Activated T-cell treated with anti-CD3 and anti-CD28 coated beads, Interleukin-2, amount 50 U/mL, for 4 hours (primary cell): ENCODE data around the gene TBC1D2B. TPM values are rescaled to one million over a fixed set of nuclear protein-coding genes. Genes with fewer than 3 reads are reported as not detected.

Source experiments
- ATAC-seq, 2 donors: fragments of 200-7000 bp; cut with Tn5 transposase; one replicate each; pipeline ENCODE4 v1.10.0; 2021
- DNase-seq: peaks from one replicate; pipeline ENCODE4 v3.0.0-alpha.2; 2020
- H3K27me3 Mint-ChIP-seq: one replicate; pipeline ENCODE4 v1.8.0; 2021; ENCODE audit warnings: low read depth, mixed read lengths
- H3K36me3 Mint-ChIP-seq: one replicate; pipeline ENCODE4 v1.8.0; 2022; ENCODE audit warnings: mixed read lengths; ENCODE audit not compliant: insufficient read depth
- H3K4me1 Mint-ChIP-seq: one replicate; pipeline ENCODE4 v1.8.0; 2021; ENCODE audit warnings: low read depth, mixed read lengths
- H3K4me3 Mint-ChIP-seq: one replicate; pipeline ENCODE4 v1.8.0; 2021; ENCODE audit warnings: mild to moderate bottlenecking, moderate library complexity, mixed read lengths
- H3K9me3 Mint-ChIP-seq: one replicate; pipeline ENCODE4 v1.8.0; 2021; ENCODE audit warnings: mixed read lengths
- total RNA-seq, 3 donors: library from RNA; stranded (reverse); gene quantifications; one replicate each; pipeline ENCODE4 v1.2.1, GENCODE V29; 2021

TBC1D2B gene
- total RNA-seq, 3 donors from 2014 or later: 22.8 to 24.9 (median 24.0) TPM

DNA sequence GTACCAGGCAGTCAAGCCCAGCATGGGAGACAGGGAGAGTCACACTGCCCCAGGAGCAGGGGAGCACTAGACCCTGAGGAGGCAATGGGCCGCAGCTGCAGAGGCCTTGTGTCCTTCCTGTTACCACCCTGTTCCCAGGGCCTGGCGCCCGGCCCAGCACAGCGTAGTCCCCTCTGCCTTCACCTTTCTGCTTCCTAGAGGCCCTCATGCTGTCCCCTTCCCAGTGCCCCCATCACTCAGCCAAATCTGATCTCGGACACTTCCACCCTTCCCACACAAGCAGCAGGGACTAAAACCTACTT, 6.9 kb upstream of the TBC1D2B start:
- Mint-ChIP-seq H3K36me3 (no peaks in the 10 kb centered on the region), H3K4me1 (peaks cover 5% of the 10 kb centered on the region), H3K27me3 (no peaks in the 10 kb centered on the region), H3K4me3 (no peak overlapping the region), H3K9me3 (no peaks in the 10 kb centered on the region)
- DNase-seq (no peak), ATAC-seq (no peak)

GRCh38 chr15:78083687-78084448, 6.4 kb upstream of the TBC1D2B start:
- DNase-seq (no peak), ATAC-seq (no peak)
- H3K9me3 Mint-ChIP-seq: no peaks in the 10 kb centered on the region
- no peak overlapping the region for H3K4me3 Mint-ChIP-seq
- H3K36me3 Mint-ChIP-seq: no peaks in the 10 kb centered on the region
- H3K27me3 Mint-ChIP-seq: no peaks in the 10 kb centered on the region
- peaks cover 5% of the 10 kb centered on the region for H3K4me1 Mint-ChIP-seq

DNA sequence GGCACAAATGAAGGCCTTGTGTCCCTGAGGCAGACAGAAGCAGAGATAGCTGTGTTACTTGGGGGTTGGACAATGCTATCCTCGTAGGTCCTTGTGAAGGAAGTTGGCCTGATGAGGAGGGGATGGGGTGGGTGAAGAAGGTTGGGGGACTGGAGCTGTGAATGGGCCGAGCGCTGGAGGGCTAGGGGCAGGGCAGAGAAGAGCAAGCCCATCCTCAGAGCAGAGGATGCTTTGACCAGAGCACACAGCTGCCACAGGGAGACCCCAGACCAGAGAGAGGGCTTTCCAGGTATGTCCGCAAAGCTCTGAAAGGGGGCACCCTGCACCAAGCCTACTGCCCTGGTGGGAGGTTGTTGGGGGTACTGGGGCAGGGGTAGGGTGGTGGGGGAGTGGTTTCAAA, 5.7 kb upstream of the TBC1D2B start:
- ATAC-seq: no peak
- Mint-ChIP-seq H3K36me3 (no peaks in the 10 kb centered on the region), H3K4me3 (no peak overlapping the region), H3K27me3 (no peaks in the 10 kb centered on the region), H3K9me3 (no peaks in the 10 kb centered on the region), H3K4me1 (peaks cover 6% of the 10 kb centered on the region)
- DNase-seq: no peak

GRCh38 chr15:78082743-78083110, 5.2 kb upstream of the TBC1D2B start:
- H3K4me3 Mint-ChIP-seq: no peak overlapping the region
- no peak for DNase-seq
- no peaks in the 10 kb centered on the region for H3K36me3 Mint-ChIP-seq
- H3K27me3 Mint-ChIP-seq: no peaks in the 10 kb centered on the region
- no peaks in the 10 kb centered on the region for H3K9me3 Mint-ChIP-seq
- peaks cover 11% of the 10 kb centered on the region for H3K4me1 Mint-ChIP-seq
- no peak for ATAC-seq

GRCh38 chr15:78082106-78082742, 4.7 kb upstream of the TBC1D2B start:
- H3K4me3 Mint-ChIP-seq: no peak overlapping the region
- ATAC-seq (no peak), DNase-seq (no peak)
- H3K4me1 Mint-ChIP-seq: peaks cover 11% of the 10 kb centered on the region
- H3K27me3 Mint-ChIP-seq: no peaks in the 10 kb centered on the region
- no peaks in the 10 kb centered on the region for H3K36me3 Mint-ChIP-seq
- H3K9me3 Mint-ChIP-seq: no peaks in the 10 kb centered on the region

DNA sequence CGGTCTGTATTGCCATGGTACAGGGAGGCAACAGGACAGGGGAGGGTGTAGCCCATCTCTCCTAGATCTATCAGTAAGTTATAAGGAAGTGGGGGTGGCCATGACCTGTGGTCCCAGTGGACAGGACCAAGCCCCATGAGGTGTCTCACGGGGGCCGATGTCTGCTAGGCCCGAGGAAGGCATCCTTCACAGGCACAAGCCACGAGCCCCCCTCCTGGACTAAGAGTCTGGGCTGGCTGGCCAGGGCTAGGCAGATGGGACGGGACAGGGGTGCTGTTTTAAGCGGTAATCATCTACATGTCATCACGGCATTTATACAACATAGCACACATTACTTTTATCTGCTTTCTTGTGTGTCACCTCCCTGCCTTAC, 2.6 kb upstream of the TBC1D2B start:
- DNase-seq (no peak), ATAC-seq (no peak)
- Mint-ChIP-seq H3K27me3 (no peaks in the 10 kb centered on the region), H3K36me3 (no peaks in the 10 kb centered on the region), H3K9me3 (no peaks in the 10 kb centered on the region), H3K4me1 (peaks cover 23% of the 10 kb centered on the region), H3K4me3 (no peak overlapping the region)

- no peak for DNase-seq
- Mint-ChIP-seq H3K4me1 (peaks cover 26% of the 10 kb centered on the region), H3K9me3 (no peaks in the 10 kb centered on the region), H3K36me3 (peaks cover 3% of the 10 kb centered on the region), H3K4me3 (no peak overlapping the region), H3K27me3 (no peaks in the 10 kb centered on the region)
- ATAC-seq: no peak
Observed at GRCh38 chr15:78079298-78080087, 2.0 kb upstream of the TBC1D2B start.

- H3K4me3 Mint-ChIP-seq: peak overlapping the region; percentile 80
- peaks cover 6% of the 10 kb centered on the region for H3K36me3 Mint-ChIP-seq
- DNase-seq (no peak), ATAC-seq (peak; percentile 25 to 26)
- H3K9me3 Mint-ChIP-seq: no peaks in the 10 kb centered on the region
- no peaks in the 10 kb centered on the region for H3K27me3 Mint-ChIP-seq
- peaks cover 41% of the 10 kb centered on the region for H3K4me1 Mint-ChIP-seq
Observed at GRCh38 chr15:78077871-78078210, 330 bp upstream of the TBC1D2B start.

DNA sequence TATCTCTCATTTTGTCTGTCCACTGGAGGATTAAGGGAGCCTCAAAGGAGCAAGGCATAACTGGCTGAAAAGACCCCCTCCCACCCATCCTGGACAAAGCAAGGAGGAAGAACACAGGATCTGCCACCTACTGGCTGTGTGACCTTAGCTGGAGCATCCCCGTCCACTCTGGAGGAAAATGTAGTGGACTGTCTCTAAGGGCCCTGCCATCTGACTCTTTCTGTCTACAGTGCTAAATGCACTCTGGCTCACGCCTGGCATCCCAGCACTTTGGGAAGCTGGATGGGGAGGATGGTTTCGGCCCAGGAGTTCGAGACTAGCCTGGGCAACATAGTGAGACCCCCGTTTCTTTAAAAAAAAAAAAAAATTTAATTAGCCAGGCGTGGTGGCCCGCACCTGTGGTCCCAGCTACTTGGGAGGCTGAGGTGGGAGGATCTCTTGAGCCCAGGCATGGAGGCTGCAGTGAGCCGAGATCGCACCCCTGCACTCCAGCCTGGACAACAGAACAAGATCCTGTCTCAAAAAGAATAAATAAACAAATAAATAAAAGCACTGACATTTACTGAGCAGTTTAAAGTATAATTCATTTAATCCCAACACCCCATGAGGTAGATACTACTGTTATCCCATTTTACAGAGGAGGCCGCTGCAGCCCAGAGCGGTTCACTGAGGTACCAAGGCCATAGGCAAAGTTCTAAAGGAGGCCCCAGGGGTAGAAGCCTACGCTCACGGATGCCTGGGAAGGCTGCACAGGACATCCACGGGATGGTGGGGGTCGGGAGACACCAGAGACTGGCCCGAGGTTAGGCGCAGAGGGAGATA, 1.1 kb downstream of the TBC1D2B start:
- Mint-ChIP-seq H3K27me3 (no peaks in the 10 kb centered on the region), H3K36me3 (peaks cover 6% of the 10 kb centered on the region), H3K9me3 (no peaks in the 10 kb centered on the region), H3K4me1 (peaks cover 53% of the 10 kb centered on the region), H3K4me3 (peak overlapping the region; percentile 95)
- ATAC-seq: peak; percentile 4 to 9
- DNase-seq: no peak

DNA sequence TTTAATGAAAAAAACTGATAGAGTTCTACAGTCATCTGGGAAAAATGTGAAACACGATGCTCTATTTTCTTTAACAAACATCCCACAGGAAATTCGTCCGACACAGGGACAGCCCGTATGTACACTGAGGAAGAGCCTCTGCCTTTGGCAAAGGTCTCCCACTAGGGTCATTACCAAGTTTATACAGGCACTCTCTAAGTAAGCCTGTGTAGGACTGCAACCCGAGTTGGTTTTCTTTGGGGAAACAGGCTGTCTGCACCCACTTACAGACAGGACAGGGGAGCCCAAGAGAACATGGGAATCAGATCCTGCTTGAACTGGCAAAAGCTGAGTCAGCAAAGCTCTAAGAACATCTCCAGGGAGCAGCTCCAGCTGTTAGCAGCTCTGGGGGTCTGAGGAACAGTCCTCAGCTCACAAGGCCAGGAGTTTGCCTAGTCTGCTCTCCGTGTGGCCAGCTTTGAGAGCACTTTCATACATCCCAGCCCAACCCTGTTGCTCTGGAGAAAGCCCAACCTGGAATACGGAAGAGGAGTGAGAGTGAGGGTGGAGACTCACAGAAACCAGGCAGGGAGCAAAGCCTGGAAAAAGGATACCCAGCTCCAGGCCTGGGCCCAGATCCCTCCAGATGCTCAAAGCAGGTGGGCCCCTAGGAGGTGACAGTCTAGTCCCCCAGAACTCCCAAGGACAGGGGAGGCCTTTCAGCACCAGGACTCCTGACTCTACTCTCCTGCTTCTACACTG, 1.9 kb downstream of the TBC1D2B start:
- ATAC-seq (no peak), DNase-seq (no peak)
- peaks cover 6% of the 10 kb centered on the region for H3K36me3 Mint-ChIP-seq
- H3K27me3 Mint-ChIP-seq: no peaks in the 10 kb centered on the region
- H3K9me3 Mint-ChIP-seq: no peaks in the 10 kb centered on the region
- H3K4me1 Mint-ChIP-seq: peaks cover 57% of the 10 kb centered on the region
- H3K4me3 Mint-ChIP-seq: peak overlapping the region; percentile 95

GRCh38 chr15:78073046-78073787, 4.3 kb downstream of the TBC1D2B start:
- Mint-ChIP-seq H3K4me3 (peak overlapping the region; percentile 54), H3K9me3 (no peaks in the 10 kb centered on the region), H3K27me3 (no peaks in the 10 kb centered on the region), H3K36me3 (peaks cover 6% of the 10 kb centered on the region), H3K4me1 (peaks cover 53% of the 10 kb centered on the region)
- DNase-seq (no peak), ATAC-seq (no peak)

GRCh38 chr15:78072080-78072892, 5.2 kb downstream of the TBC1D2B start:
- Mint-ChIP-seq H3K36me3 (peaks cover 6% of the 10 kb centered on the region), H3K4me3 (peak overlapping the region; percentile 54), H3K27me3 (no peaks in the 10 kb centered on the region), H3K4me1 (peaks cover 48% of the 10 kb centered on the region), H3K9me3 (no peaks in the 10 kb centered on the region)
- DNase-seq (peak; percentile 37), ATAC-seq (peak in 1 of 2 donors; percentile 13)

DNA sequence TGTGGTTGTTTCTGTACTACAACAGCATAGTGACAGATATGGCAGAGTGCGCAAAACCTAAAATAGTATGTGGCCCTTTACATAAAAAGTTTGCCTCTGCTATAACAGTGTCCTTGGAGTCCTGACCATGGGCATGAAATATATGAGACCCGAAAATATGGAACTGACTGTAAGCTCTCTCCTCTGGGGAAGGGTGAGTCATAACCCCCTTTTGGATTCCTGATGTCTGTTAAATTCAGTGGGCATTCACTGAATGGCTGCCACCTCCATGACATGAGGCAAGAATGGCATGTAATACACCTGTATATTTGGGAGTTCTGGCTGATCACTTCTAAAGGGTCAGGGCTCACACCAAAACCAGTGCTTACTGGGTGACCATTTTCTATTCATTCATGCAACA, 6.1 kb downstream of the TBC1D2B start:
- H3K27me3 Mint-ChIP-seq: no peaks in the 10 kb centered on the region
- no peaks in the 10 kb centered on the region for H3K9me3 Mint-ChIP-seq
- no peak for DNase-seq
- H3K4me1 Mint-ChIP-seq: peaks cover 48% of the 10 kb centered on the region
- H3K4me3 Mint-ChIP-seq: no peak overlapping the region
- no peak for ATAC-seq
- H3K36me3 Mint-ChIP-seq: peaks cover 6% of the 10 kb centered on the region
